Psoas muscle (tissue), 8 donors: ENCODE results near the gene C11orf98. TPM values are rescaled to one million over a fixed set of nuclear protein-coding genes. Genes with fewer than 3 reads are reported as not detected.
"Not testable (repeated sequence)": the region's sequence is repeated elsewhere in the genome, so short reads cannot be mapped to it uniquely, and the experiment has no call there.

ENCODE experiments used
- ATAC-seq, 4 donors: fragments of 200-7000 bp; cut with Tn5 transposase; one replicate each; pipeline ENCODE4 v1.9.1; 2020; ENCODE audit warnings: moderate library complexity in 3 of 4, mild to moderate bottlenecking in 2 of 4
- DNase-seq, 2 donors: peaks; one replicate each; pipeline ENCODE4 v3.0.0-alpha.2; 2020
- H3K27ac ChIP-seq: fragments of 200-600 bp; one replicate; pipeline ENCODE4 v1.8.0; 2022
- H3K27me3 ChIP-seq, 3 donors: fragments of 200-600 bp in 1 of 3; one replicate each; pipeline versions ENCODE4 v1.6.1 to v1.8.0; 2013 to 2022; ENCODE audit warnings: low read length in 2 of 3, mild to moderate bottlenecking in 2 of 3, moderate library complexity in 1 of 3; ENCODE audit not compliant: insufficient read depth in 3 of 3
- H3K36me3 ChIP-seq, 2 donors: fragments of 200-600 bp in 1 of 2; one replicate each; pipeline versions ENCODE4 v1.6.1 to v1.8.0; 2013 to 2022; ENCODE audit warnings: low read depth in 1 of 2, mild to moderate bottlenecking in 1 of 2, moderate library complexity in 1 of 2; ENCODE audit not compliant: insufficient read depth in 1 of 2
- H3K4me1 ChIP-seq: fragments of 200-600 bp; one replicate; pipeline ENCODE4 v1.8.0; 2022
- H3K4me3 ChIP-seq: fragments of 200-600 bp; one replicate; pipeline ENCODE4 v1.8.0; 2022; ENCODE audit warnings: mild to moderate bottlenecking
- H3K9me3 ChIP-seq: fragments of 200-600 bp; one replicate; pipeline ENCODE4 v1.8.0; 2022
- WGBS, 3 donors: extraction: QIAGEN DNeasy Blood & Tissue Kit; methylation state at CpG; one replicate each; pipeline versions ENCODE4 v1.1.6 to v1.1.7; 2013; 5-methylcytosine and 5-hydroxymethylcytosine counted together
- intact Hi-C, 2 donors: fragments of 100-400 bp; cut with DNase I; formaldehyde crosslinking; loops; one replicate each; pipeline versions ENCODE4 v1.11.0 to v1.14.2; 2022
- polyA plus RNA-seq, 3 donors: library from polyadenylated mRNA; stranded (reverse); fragments of 200-250 nt; gene quantifications; one replicate each; pipeline ENCODE4 v1.2.3, GENCODE V29; 2013
- total RNA-seq, 4 donors: library from RNA; stranded (reverse); fragmentation: NEBNext Ultra II Directional in 2 of 4; extraction: Animal tissue kit (Norgen Biotek cat#: 25700) in 2 of 4; gene quantifications; one replicate each; pipeline versions ENCODE4 v1.2.1 to v1.2.4, GENCODE V29; 2021 to 2023
- TF ChIP-seq, protein P1 (sequence below): fragments of 200-600 bp; IDR thresholded peaks from one replicate; pipeline ENCODE4 v1.8.0; 2022; ENCODE audit warnings: antibody characterized with exemption
- donor health status: healthy with polysubstance abuse.
- donor health status: DM: no; HTN: no; CAD: no; lungs with moderate emphysema.
- donor health status: Bipolar disorder and iron deficiency.
- donor health status: healthy.
- donor health status: DM: yes; HTN: yes; CAD: no.
- donor health status: DM: no; HTN: no; CAD: no.
- donor health status: DM: no; HTN: no; CAD: no.
- donor health status: DM: yes; HTN: yes; CAD: no.

C11orf98 gene
- total and polyA plus RNA-seq, 7 donors: 29.8 to 155 (median 50.9) TPM

DNA sequence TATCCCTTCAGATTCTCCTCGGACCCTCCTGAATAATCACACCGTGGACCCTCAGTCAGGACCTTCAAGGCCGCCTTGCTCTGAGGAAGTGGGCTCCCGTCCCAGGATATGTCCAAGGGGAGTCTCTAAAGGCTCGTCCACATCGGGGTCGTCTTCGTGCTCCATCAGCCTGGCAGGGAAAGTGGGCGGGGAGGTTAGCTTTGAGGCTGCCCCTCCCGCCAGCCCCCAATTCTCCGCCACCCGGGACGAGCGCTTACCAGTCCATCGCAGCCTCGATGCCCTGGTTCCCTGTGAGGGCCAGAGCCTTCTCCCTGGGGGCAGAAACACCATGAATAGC is 13.4 kb upstream of the C11orf98 start:
- H3K9me3 ChIP-seq: no peaks in the 10 kb centered on the region
- peak in 2 of 4 donors; percentile 0 to 7 for ATAC-seq
- no peak for DNase-seq
- peak overlapping the region; percentile 91 for H3K27ac ChIP-seq
- H3K27me3 ChIP-seq: no peaks in the 10 kb centered on the region
- intact Hi-C loops: no loop called here
- TF ChIP-seq, protein P1, sequence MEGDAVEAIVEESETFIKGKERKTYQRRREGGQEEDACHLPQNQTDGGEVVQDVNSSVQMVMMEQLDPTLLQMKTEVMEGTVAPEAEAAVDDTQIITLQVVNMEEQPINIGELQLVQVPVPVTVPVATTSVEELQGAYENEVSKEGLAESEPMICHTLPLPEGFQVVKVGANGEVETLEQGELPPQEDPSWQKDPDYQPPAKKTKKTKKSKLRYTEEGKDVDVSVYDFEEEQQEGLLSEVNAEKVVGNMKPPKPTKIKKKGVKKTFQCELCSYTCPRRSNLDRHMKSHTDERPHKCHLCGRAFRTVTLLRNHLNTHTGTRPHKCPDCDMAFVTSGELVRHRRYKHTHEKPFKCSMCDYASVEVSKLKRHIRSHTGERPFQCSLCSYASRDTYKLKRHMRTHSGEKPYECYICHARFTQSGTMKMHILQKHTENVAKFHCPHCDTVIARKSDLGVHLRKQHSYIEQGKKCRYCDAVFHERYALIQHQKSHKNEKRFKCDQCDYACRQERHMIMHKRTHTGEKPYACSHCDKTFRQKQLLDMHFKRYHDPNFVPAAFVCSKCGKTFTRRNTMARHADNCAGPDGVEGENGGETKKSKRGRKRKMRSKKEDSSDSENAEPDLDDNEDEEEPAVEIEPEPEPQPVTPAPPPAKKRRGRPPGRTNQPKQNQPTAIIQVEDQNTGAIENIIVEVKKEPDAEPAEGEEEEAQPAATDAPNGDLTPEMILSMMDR: no peak
- WGBS, 3 donors: 2 to 4% (median 2%) methylated on average over 16 of the region's 16 CpGs
- H3K36me3 ChIP-seq: peaks cover 6 to 48% of the 10 kb centered on the region in 2 donors
- H3K4me1 ChIP-seq: peaks cover 32% of the 10 kb centered on the region
- peak overlapping the region; percentile 87 for H3K4me3 ChIP-seq

DNA sequence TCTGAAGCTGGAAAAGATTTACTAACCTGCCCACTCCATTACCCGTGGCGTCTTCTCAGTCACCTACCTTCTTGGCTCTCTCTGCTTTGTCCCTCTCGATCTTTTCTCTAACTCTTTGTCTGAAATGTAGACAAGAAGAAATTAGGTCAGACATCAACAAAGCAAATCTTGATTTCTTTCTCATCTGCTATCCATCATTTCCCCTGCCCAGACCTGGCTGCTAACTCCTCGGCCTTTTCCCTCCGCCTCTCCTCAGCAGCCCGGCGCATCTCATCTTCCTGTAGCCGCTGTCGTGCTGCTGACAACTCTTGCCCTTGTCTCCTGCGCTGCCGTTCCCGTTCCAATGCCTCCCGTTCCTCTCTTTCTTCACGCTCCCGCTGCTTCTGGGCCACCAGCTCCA is 12.7 kb upstream of the C11orf98 start:
- no peak for ATAC-seq
- WGBS, 3 donors: 63 to 75% (median 70%) methylated on average over 15 of the region's 15 CpGs
- Histone ChIP-seq H3K36me3 (peaks cover 6 to 53% of the 10 kb centered on the region in 2 donors), H3K4me1 (peaks cover 39% of the 10 kb centered on the region), H3K27ac (peak overlapping the region; percentile 91), H3K9me3 (no peaks in the 10 kb centered on the region), H3K27me3 (no peaks in the 10 kb centered on the region), H3K4me3 (peak overlapping the region; percentile 87)
- intact Hi-C loops: no loop called here
- no peak for DNase-seq
- TF ChIP-seq, protein P1: no peak

DNA sequence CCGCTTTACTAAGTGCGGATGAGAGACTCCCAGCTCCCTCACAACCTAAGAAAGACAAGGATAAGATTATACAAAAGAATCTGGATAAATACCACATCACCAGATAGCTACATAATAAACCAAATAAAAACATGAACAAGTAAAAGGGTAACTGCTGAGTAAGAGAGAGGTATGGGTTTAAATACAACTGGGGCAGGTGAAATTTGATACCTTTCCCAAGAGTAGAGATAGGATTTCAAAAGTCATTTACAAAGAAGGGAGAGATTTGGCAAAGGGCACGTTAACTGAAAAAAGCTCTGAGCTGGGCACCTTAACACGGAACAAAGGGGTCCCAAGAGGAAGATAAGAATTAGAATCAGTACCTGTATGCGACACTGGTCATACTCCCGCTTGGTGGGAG is 12.1 kb upstream of the C11orf98 start:
- Histone ChIP-seq H3K4me3 (peak overlapping the region; percentile 87), H3K9me3 (no peaks in the 10 kb centered on the region), H3K27ac (peak overlapping the region; percentile 91), H3K4me1 (peaks cover 45% of the 10 kb centered on the region), H3K36me3 (peaks cover 6 to 53% of the 10 kb centered on the region in 2 donors), H3K27me3 (no peaks in the 10 kb centered on the region)
- TF ChIP-seq, protein P1: no peak
- ATAC-seq: peak in 1 of 4 donors; percentile 15
- intact Hi-C loops: no loop called here
- WGBS, 3 donors: 29 to 48% (median 40%) methylated on average over 6 of the region's 6 CpGs
- DNase-seq: no peak

DNA sequence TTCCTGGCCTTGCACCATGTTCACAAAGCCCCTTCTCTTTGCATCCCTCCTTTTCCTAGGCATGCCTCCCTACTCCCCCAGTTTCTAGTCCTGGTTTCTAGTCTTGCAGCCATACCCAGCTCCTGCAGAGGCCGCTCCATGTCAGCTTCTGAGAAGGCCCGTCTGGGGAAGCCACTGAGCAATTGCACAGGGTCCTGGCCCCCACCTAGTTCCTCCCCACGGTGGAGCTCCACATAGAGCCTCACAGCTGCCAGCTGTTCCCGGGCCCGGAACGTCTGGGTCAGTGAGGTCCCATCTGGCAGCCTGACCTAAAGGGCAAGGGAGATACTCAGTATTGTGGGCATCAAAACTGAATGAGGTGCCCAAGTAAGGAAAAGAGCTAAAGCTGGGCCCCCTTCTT is 11.7 kb upstream of the C11orf98 start:
- ATAC-seq (no peak), DNase-seq (no peak)
- Histone ChIP-seq H3K4me1 (peaks cover 45% of the 10 kb centered on the region), H3K4me3 (peak overlapping the region; percentile 87), H3K36me3 (peaks cover 6 to 53% of the 10 kb centered on the region in 2 donors), H3K27ac (peak overlapping the region; percentile 91), H3K9me3 (no peaks in the 10 kb centered on the region), H3K27me3 (no peaks in the 10 kb centered on the region)
- intact Hi-C loops: no loop called here
- TF ChIP-seq, protein P1: no peak
- 20 to 28% (median 22%) methylated on average over 6 of the region's 6 CpGs for WGBS, 3 donors

DNA sequence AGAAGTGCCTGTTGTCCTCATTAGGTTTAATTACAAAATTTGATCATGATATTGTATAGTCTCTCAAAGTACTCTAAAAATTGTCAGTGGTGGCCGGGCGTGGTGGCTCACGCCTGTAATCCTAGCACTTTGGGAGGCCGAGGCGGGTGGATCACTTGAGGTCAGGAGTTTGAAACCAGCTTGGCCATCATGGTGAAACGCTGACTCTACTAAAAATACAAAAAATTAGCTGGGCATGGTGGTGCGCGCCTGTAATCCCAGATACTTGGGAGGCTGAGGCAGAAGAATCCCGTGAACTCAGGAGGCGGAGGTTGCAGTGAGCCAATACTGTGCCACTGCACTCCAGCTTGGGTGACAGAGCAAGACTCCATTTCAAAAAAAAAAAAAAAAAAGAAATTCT is 10.4 kb upstream of the C11orf98 start:
- Histone ChIP-seq H3K36me3 (peaks cover 6 to 53% of the 10 kb centered on the region in 2 donors), H3K4me1 (peaks cover 43% of the 10 kb centered on the region)
- H3K27ac ChIP-seq, ATAC-seq, DNase-seq, intact Hi-C loops, H3K9me3 ChIP-seq, H3K4me3 ChIP-seq, H3K27me3 ChIP-seq: not testable (repeated sequence)
- 90 to 94% (median 91%) methylated on average over 10 of the region's 10 CpGs for WGBS, 3 donors
